H7 (cell line): Measurements from ENCODE around the gene NRIP1. TPM values are rescaled to one million over a fixed set of nuclear protein-coding genes. Genes with fewer than 3 reads are reported as not detected.

Source experiments
- DNase-seq: peaks from one replicate; pipeline ENCODE4 v3.0.0; 2012
- H3K27me3 ChIP-seq: 2 replicates; pipeline ENCODE4 v1.6.0; 2011; ENCODE audit warnings: mild to moderate bottlenecking, low read length; ENCODE audit not compliant: control insufficient read depth, insufficient read depth
- H3K36me3 ChIP-seq: replicated peaks from 2 replicates; pipeline ENCODE4 v1.5.1; 2011; ENCODE audit warnings: low read length; ENCODE audit not compliant: control insufficient read depth, insufficient read depth
- H3K4me3 ChIP-seq: 2 replicates; pipeline ENCODE4 v1.5.1; 2011; ENCODE audit warnings: low read depth, mild to moderate bottlenecking, control low read depth, low read length, moderate library complexity; ENCODE audit not compliant: insufficient read depth
- total RNA-seq: library from RNA; depleted of rRNA; stranded (reverse); fragments of >200 nt; shearing (Covaris generic); gene quantifications from 2 replicates; pipeline ENCODE4 v1.2.3, GENCODE V29; 2014

NRIP1 gene
- total RNA-seq, 1 experiment from 2014 or later = 17.5 TPM

DNA sequence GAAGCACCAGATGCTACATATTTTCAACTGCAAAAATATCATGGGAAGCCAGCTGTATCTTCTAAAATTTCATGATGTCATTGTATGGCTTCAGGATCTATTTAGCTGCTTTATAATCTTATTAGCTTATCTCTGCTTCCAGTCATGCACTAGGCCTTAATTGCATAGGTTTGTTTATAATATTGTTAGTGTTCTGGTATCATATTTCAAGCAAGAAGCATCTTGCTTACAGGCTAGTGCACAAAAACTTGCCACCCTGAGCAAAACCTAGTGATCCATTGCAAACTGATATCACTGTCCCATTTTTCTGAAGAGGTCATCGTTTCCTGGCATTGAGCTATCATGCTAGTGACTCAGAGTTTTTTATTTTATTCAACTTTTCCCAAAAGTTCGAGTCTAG lies 15.7 kb upstream of the NRIP1 start:
- H3K4me3 ChIP-seq = no peak overlapping the region

GRCh38 chr21:15079269-15079668 lies 14.5 kb upstream of the NRIP1 start:
- no peak for DNase-seq
- no peak overlapping the region for H3K4me3 ChIP-seq
- no peaks in the 10 kb centered on the region for H3K36me3 ChIP-seq
- no peaks in the 10 kb centered on the region for H3K27me3 ChIP-seq

More for the DNA sequence above, 15.7 kb upstream of the NRIP1 start:
- H3K36me3 ChIP-seq = no peaks in the 10 kb centered on the region
- no peak for DNase-seq
- H3K27me3 ChIP-seq = no peaks in the 10 kb centered on the region

DNA sequence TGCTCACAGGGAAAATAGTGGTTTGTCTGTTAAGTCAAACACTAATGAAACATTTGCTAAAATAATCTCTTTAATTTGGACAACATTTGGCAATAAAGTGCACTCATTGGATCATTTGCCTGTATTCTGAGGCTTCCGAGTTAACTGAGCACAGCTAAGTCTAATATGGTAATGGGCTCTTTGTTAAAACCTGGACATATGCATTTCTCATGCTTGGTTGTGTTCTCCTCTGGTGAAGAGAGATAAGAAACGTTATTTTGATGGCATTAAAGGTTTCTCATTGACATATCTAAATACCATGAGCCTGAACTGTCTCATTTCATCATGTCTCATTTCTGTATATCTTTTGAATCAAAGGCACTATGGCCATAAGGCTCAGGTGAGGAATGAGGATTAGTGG lies 13.4 kb upstream of the NRIP1 start:
- H3K4me3 ChIP-seq = no peak overlapping the region
- no peaks in the 10 kb centered on the region for H3K27me3 ChIP-seq
- DNase-seq = no peak
- H3K36me3 ChIP-seq = no peaks in the 10 kb centered on the region

DNA sequence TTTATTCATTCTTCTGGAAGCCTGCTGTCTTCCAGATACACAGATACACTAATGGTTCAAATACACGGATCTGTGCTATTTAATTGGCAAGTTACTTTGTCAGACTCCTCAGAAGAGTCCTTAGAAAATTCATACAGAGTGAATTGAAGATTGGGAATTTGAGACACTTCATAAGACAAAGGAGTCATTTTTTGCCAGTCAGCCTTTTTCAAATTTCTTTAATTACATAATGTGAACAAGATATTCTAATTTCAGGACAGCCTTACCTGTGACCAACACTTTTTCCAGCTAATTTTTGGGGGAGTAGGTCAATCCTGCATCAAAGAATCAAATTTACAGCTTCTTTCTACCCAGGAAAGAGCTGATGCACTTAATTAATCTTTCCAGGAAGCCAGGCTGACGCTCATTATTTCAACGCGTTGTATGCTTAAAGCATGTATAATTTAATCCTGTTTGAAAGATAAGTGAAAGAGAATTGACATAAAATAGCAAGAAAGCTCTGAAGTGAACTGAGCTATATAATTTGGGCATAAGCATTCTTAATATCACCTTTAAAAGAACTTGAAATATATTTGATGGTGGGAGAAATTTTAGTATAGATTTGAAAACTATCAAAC lies 12.8 kb upstream of the NRIP1 start:
- Histone ChIP-seq H3K36me3 (no peaks in the 10 kb centered on the region), H3K4me3 (no peak overlapping the region), H3K27me3 (no peaks in the 10 kb centered on the region)
- no peak for DNase-seq

DNA sequence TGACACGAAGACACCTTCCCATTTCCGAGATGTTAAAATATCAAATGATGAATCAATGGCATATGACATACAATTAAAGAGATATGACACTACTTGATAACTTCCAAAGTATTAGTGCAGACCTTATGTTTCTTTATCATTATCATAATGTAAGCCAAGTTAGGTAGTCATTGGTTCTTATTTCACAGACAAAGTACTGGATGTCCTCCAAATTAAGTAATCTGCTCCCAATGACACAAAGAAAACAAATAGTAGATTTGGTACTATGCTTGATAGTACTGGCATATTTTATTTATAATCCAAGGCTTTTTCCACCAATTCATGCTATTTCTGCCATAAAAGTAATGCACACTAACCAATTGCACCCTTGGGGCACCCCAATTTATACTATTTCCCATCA lies 11.9 kb upstream of the NRIP1 start:
- Histone ChIP-seq H3K36me3 (no peaks in the 10 kb centered on the region), H3K4me3 (no peak overlapping the region), H3K27me3 (no peaks in the 10 kb centered on the region)
- no peak for DNase-seq

DNA sequence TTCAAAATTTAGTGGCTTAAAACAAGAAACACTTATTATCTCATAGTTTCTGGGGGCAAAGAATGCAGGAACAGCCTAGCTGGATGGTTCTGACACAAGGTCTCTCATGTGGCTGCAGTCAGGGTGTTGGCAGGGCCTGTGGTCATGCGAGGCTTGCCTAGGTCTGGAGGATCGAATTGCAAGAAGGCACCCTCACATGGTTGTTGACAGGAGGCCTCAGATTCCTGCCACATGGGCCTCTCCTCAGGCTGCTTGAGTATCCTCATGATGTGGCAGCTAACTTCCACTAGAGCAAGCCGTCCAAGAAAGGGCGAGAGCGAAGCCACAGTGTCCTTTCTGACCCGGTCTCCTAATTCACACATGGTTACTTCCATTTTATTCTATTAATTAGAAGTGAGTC lies 6.2 kb upstream of the NRIP1 start:
- no peak for DNase-seq
- Histone ChIP-seq H3K4me3 (no peak overlapping the region), H3K36me3 (no peaks in the 10 kb centered on the region), H3K27me3 (no peaks in the 10 kb centered on the region; the same call in 1 of the 2 replicates)

- no peaks in the 10 kb centered on the region; the same call in 1 of the 2 replicates for H3K27me3 ChIP-seq
- peak overlapping the region; percentile 70 for H3K4me3 ChIP-seq
- no peaks in the 10 kb centered on the region for H3K36me3 ChIP-seq
- no peak for DNase-seq
Measured at GRCh38 chr21:15066123-15066575, 1.3 kb upstream of the NRIP1 start.

DNA sequence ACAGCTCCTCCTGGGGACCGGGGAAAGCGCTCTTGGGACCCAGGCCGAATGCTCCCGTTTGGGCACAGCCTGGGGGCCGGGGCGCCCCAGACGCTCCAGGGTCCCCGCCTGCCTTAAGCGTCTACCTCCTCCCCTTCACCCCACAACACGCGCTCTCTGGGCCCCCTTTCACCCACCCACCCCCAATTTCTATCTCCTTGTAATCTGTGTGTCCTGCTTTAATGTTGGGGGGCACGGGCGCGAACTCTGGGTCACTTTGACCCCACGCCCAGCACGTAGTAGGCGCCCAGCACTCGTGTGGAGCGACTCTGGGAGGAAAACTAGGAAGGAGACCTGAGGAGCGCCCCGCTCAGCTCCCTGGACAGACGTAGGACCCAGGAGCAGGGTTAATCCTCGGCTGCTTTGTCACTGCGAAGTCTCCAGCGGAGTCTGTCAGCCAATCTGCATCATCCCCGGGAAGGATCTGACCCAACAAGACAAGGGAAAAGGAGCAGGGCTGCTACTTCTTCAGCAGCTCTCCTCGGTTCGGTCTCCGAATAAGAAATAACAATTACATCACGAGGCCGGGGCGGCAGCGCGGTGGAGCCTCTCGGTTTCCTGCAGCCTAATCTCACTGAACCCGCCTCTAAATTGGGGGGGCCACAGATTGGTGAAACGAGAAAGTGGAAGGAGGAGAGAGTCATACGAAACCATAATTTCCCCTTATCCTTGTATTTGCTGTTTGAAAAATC lies 757 bp upstream of the NRIP1 start:
- peak; percentile 74 for DNase-seq
- Histone ChIP-seq H3K4me3 (peak overlapping the region; percentile 70), H3K36me3 (no peaks in the 10 kb centered on the region), H3K27me3 (no peaks in the 10 kb centered on the region; the same call in 1 of the 2 replicates)

DNA sequence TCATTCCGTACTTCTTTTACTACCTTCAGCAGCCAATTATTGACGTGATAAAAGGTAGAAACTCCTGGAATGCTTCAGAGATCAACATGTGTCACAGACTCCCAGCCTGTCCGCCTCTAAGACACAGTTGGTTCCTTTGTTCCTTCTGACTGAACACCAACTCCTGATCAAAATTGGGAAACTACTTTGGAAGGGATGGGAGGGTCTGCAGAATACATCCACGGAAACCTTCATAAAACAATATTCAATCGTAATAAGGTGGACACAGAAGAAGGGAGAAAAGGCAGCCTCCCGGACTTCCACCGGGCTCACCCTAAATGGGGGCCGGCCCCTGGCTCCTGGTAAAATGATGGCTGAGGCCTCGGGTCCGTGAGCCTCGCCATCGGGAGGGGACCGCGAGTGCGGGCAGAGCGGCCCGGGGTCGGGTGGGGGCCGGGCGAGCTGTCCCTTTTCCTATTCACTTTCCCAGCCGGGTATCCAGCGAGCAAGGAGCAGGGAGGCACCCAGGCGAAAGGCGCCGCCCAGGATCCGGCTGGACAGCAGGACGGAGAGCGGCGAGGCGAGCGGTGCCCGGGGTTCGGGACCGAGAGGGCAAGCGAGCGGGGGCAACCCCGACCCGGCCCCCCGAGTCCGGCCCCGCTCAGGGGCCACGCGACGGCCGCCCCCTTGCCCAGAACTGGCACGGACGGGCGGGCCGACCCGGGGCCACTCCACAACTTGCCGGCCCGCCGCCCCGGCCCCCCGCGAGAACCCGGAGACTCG lies 805 bp downstream of the NRIP1 start:
- H3K36me3 ChIP-seq = no peaks in the 10 kb centered on the region
- peak overlapping the region; percentile 70 for H3K4me3 ChIP-seq
- peak; percentile 75 for DNase-seq
- no peaks in the 10 kb centered on the region; the same call in 1 of the 2 replicates for H3K27me3 ChIP-seq

GRCh38 chr21:15063081-15063813 lies 1.6 kb downstream of the NRIP1 start:
- Histone ChIP-seq H3K27me3 (no peaks in the 10 kb centered on the region; the same call in 1 of the 2 replicates), H3K4me3 (peak overlapping the region; percentile 70), H3K36me3 (no peaks in the 10 kb centered on the region)
- peak; percentile 20 for DNase-seq

- no peak for DNase-seq
- Histone ChIP-seq H3K4me3 (no peak overlapping the region), H3K27me3 (no peaks in the 10 kb centered on the region; the same call in 1 of the 2 replicates), H3K36me3 (no peaks in the 10 kb centered on the region)
Measured at GRCh38 chr21:15062606-15062965, 2.2 kb downstream of the NRIP1 start.

GRCh38 chr21:15061747-15062605 lies 2.8 kb downstream of the NRIP1 start:
- no peak for DNase-seq
- Histone ChIP-seq H3K36me3 (no peaks in the 10 kb centered on the region), H3K27me3 (no peaks in the 10 kb centered on the region; the same call in 1 of the 2 replicates), H3K4me3 (no peak overlapping the region)

DNA sequence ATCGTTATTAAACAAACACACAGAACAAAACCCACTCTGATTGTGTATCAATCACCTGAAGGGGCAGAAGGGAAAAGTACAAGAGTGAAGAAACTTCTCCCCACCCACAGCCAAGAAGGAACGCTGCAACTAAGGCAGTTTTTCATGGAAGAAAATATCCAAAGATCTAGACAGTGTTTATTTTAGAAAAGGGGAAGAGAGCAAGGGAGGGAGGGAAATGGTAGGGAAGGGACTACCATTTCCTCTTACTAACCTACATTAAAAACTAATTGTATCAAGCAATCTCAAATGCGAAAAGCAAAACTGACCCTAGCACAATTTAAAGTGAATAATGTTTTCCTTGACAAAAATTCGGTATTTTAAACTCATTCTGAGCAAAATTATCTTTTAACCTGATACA lies 3.5 kb downstream of the NRIP1 start:
- H3K27me3 ChIP-seq = no peaks in the 10 kb centered on the region; the same call in 1 of the 2 replicates
- no peak for DNase-seq
- H3K4me3 ChIP-seq = no peak overlapping the region
- H3K36me3 ChIP-seq = no peaks in the 10 kb centered on the region
